GM12874 (cell line): ENCODE results near the gene SYT6.

Experiments used
- TF ChIP-seq, protein P1 (sequence below): IDR thresholded peaks from 2 replicates; pipeline ENCODE4 v1.5.1; 2011; ENCODE audit warnings: low read depth, mild to moderate bottlenecking, control low read depth, low read length, moderate library complexity; ENCODE audit not compliant: insufficient read depth

Gene SYT6

DNA sequence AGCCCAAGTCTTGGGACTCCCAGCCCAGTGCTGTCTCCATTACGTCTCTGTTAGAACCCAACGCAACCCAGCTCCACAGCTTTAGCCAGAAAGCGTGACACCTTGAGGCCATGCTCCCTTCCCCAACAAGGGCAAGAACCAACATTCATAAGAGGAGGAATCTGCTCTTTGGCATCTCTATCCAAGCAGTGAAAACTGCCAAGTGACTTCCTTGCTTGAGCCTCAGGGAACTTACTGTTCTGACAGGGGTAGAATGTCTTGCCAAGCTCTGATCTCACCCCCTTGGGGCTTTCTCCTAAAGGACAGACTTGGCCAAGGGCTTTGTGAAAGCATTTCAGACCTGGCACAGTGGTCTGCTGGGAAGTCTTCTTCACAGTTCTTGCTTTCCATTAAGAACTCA lies 56.6 kb downstream of the SYT6 start:
- TF ChIP-seq, protein P1, sequence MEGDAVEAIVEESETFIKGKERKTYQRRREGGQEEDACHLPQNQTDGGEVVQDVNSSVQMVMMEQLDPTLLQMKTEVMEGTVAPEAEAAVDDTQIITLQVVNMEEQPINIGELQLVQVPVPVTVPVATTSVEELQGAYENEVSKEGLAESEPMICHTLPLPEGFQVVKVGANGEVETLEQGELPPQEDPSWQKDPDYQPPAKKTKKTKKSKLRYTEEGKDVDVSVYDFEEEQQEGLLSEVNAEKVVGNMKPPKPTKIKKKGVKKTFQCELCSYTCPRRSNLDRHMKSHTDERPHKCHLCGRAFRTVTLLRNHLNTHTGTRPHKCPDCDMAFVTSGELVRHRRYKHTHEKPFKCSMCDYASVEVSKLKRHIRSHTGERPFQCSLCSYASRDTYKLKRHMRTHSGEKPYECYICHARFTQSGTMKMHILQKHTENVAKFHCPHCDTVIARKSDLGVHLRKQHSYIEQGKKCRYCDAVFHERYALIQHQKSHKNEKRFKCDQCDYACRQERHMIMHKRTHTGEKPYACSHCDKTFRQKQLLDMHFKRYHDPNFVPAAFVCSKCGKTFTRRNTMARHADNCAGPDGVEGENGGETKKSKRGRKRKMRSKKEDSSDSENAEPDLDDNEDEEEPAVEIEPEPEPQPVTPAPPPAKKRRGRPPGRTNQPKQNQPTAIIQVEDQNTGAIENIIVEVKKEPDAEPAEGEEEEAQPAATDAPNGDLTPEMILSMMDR, result no peak

- TF ChIP-seq, protein P1, result no peak
Observed at GRCh38 chr1:114094675-114095074, 59.0 kb downstream of the SYT6 start.

GRCh38 chr1:114094363-114094634 lies 59.4 kb downstream of the SYT6 start:
- TF ChIP-seq, protein P1, result no peak

GRCh38 chr1:114093624-114094362 lies 59.9 kb downstream of the SYT6 start:
- TF ChIP-seq, protein P1, result no peak

- TF ChIP-seq, protein P1, result no peak
Observed at GRCh38 chr1:114092186-114093062, 61.2 kb downstream of the SYT6 start.

DNA sequence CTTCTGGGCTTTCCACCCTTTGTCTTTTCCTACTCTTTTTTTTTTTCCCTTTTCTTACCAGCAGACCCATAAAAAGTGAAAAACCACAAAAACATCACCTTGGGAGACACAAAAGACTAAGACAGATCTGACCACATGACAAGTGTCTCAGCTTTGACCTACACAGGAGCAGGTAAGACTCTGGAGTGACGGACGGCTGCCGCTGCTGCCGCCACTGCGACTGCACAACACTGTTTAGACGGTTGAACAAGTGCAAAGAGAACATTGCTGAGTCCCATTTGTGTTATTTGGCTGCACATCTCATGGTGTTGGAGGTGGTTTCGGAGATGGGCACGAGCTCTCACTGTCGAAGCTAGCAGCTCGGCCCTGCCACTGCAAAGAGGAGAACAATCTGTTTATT lies 62.0 kb downstream of the SYT6 start:
- TF ChIP-seq, protein P1, result no peak

DNA sequence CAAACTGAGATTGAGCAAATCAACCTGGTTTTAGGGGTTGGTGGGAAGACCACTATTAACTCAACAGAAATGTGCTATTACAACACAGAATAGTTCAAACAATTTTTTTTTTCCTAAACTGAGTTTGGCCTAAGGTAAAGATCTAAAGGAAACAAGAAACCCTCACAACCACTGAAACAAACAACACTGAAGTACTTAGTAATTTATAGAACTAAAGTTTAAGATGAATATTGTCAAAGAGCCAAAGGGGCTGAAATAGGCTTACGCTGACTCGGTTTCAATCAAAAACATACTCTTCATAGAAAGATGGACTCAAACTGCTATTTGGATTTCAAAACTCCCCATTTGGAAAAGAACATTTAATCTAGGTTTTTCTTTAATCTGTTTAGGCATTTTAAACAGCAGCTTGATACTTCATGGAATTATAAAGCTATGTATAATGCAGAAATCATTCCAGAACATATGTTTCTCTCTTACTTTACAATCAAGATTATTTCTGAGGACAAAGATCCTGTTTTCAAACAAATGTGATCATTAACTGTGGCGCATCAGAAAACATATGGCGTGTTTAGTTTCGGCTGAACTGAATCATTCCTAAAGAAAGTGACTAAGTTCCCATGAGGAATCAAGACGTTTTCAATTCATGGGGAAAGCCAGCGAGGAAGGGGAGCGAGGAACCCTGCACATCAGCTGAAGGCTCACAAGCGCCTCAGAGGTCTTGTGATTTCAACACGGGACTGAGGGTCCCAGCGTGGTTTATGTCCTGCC lies 62.7 kb downstream of the SYT6 start:
- TF ChIP-seq, protein P1, result no peak
